Measurements from ENCODE around the gene CKAP5. TPM values are rescaled to one million over a fixed set of nuclear protein-coding genes. Genes with fewer than 3 reads are reported as not detected.

The CKAP5 gene
- total RNA-seq, 3 donors from 2014 or later (not counting 1 experiment from before 2014, with no cell fraction given), result 39.1 to 63.7 (median 46.3) TPM

GRCh38 chr11:46741600-46742484 lies 104.2 kb downstream of the CKAP5 start:
- WGBS (ENCODE audit: insufficient coverage), result 79% methylated on average over 12 of the region's 12 CpGs
- Histone ChIP-seq H3K27ac (ENCODE audit: low read length) (no peak overlapping the region), H3K36me3 (ENCODE audit: control insufficient read depth, insufficient read depth, low read length) (peaks cover 45% of the 10 kb centered on the region), H3K4me1 (ENCODE audit: control insufficient read depth, insufficient read depth, low read length) (no peaks in the 10 kb centered on the region), H3K9me3 (ENCODE audit: control insufficient read depth, insufficient read depth, low read length) (no peaks in the 10 kb centered on the region), H3K27me3 (ENCODE audit: control insufficient read depth, insufficient read depth, low read length) (no peaks in the 10 kb centered on the region), H3K4me3 (ENCODE audit: low read length) (no peak overlapping the region)
- ATAC-seq, result no peak
- no peaks in the 10 kb centered on the region for H3K9me3 Mint-ChIP-seq
- intact Hi-C loops (cut with micrococcal nuclease), result no loop called here
- H3K4me1 Mint-ChIP-seq, result no peaks in the 10 kb centered on the region
- DNase-seq, result no peak
- no peak overlapping the region for H3K4me3 Mint-ChIP-seq
- H3K27ac Mint-ChIP-seq, result no peak overlapping the region
- no peak for TF ChIP-seq CTCF (IDR thresholded peaks at IDR 0.05)
- H3K36me3 Mint-ChIP-seq, result peaks cover 28% of the 10 kb centered on the region
- no peaks in the 10 kb centered on the region for H3K27me3 Mint-ChIP-seq (ENCODE audit: low read depth in 2 of 2)

DNA sequence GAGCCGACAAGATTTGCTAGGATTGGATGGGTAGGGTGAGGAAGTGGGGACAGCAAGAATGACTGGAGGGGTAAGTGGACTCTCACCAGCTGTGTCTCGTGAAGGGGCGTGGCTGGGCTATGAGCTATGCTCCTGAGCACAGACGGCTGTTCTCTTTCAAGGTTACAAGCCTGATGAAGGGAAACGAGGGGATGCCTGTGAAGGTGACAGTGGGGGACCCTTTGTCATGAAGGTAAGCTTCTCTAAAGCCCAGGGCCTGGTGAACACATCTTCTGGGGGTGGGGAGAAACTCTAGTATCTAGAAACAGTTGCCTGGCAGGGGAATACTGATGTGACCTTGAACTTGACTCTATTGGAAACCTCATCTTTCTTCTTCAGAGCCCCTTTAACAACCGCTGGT lies 107.2 kb downstream of the CKAP5 start:
- H3K4me1 Mint-ChIP-seq, result no peaks in the 10 kb centered on the region
- H3K4me3 Mint-ChIP-seq, result no peak overlapping the region
- no peaks in the 10 kb centered on the region for H3K27me3 Mint-ChIP-seq (ENCODE audit: low read depth in 2 of 2)
- intact Hi-C loops (cut with micrococcal nuclease), result no loop called here
- H3K9me3 Mint-ChIP-seq, result no peaks in the 10 kb centered on the region
- no peak for TF ChIP-seq CTCF (IDR thresholded peaks at IDR 0.05)
- H3K36me3 ChIP-seq (ENCODE audit: control insufficient read depth, insufficient read depth, low read length), result peaks cover 21% of the 10 kb centered on the region
- peaks cover 14% of the 10 kb centered on the region for H3K36me3 Mint-ChIP-seq
- 88% methylated on average over 6 of the region's 6 CpGs for WGBS (ENCODE audit: insufficient coverage)
- ATAC-seq, result no peak
- H3K27me3 ChIP-seq (ENCODE audit: control insufficient read depth, insufficient read depth, low read length), result no peaks in the 10 kb centered on the region
- no peaks in the 10 kb centered on the region for H3K9me3 ChIP-seq (ENCODE audit: control insufficient read depth, insufficient read depth, low read length)
- no peak overlapping the region for H3K4me3 ChIP-seq (ENCODE audit: low read length)
- peak overlapping the region in 1 of 2 donors; percentile 32 for H3K27ac Mint-ChIP-seq
- no peaks in the 10 kb centered on the region for H3K4me1 ChIP-seq (ENCODE audit: control insufficient read depth, insufficient read depth, low read length)
- no peak overlapping the region for H3K27ac ChIP-seq (ENCODE audit: low read length)
- DNase-seq, result no peak

DNA sequence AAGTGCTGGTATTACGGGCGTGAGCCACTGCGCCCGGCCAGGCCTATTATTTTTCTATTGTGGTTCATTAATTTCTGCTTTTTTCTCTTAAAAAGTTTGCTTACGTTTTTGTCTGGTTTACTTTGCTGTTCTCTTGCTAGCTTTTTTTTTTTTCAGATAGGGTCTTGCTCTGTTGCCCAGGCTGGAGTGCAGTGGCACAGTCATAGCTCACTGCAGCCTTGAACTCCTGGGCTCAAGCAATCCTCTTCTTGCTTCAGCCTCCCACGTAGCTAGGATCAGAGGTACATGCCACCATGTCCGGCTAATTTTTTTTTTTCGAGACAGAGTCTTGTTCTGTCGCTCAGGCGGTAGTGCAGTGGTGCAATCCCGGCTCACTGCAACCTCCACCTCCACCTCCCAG lies 108.4 kb downstream of the CKAP5 start:
- DNase-seq (no peak), ATAC-seq (no peak)
- Histone ChIP-seq H3K27ac (ENCODE audit: low read length) (no peak overlapping the region), H3K4me3 (ENCODE audit: low read length) (no peak overlapping the region), H3K4me1 (ENCODE audit: control insufficient read depth, insufficient read depth, low read length) (no peaks in the 10 kb centered on the region), H3K27me3 (ENCODE audit: control insufficient read depth, insufficient read depth, low read length) (no peaks in the 10 kb centered on the region), H3K9me3 (ENCODE audit: control insufficient read depth, insufficient read depth, low read length) (no peaks in the 10 kb centered on the region), H3K36me3 (ENCODE audit: control insufficient read depth, insufficient read depth, low read length) (peaks cover 9% of the 10 kb centered on the region)
- Mint-ChIP-seq H3K4me3 (no peak overlapping the region), H3K36me3 (peaks cover 2% of the 10 kb centered on the region), H3K27ac (no peak overlapping the region), H3K27me3 (ENCODE audit: low read depth in 2 of 2) (no peaks in the 10 kb centered on the region), H3K9me3 (no peaks in the 10 kb centered on the region), H3K4me1 (no peaks in the 10 kb centered on the region)
- WGBS (ENCODE audit: insufficient coverage), result 95% methylated on average over 11 of the region's 11 CpGs
- intact Hi-C loops (cut with micrococcal nuclease), result no loop called here
- TF ChIP-seq CTCF (IDR thresholded peaks at IDR 0.05), result no peak

Data from natural killer cell (primary cell).